OCI-M2 (cell line): Measurements from ENCODE around the gene PANX2.

Experiments used
- DNase-seq: peaks from one replicate; lab custom pipeline; 2025; ENCODE audit not compliant: unreplicated experiment; lab: John Stamatoyannopoulos, UW

Gene PANX2

DNA sequence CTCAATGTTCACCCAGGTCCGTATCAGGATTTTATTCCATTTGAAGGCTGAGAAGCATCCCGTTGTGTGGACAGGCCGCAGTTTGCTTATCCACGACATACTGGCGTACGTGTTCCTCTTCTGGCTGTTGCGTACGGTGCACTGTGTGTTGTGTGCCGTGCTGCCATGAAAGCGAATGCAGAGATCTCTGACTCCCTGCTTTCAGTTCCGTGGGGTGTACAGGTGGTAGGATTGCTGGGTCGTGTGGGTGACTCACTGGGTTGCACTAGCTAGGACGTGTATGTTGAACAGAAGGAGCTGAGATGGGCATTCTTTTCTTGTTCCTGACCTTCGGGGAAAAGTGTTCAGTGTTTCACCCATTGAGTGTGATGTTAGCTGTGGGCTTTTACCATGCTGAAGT, 40.6 kb downstream of the PANX2 start:
- DNase-seq = no peak

DNA sequence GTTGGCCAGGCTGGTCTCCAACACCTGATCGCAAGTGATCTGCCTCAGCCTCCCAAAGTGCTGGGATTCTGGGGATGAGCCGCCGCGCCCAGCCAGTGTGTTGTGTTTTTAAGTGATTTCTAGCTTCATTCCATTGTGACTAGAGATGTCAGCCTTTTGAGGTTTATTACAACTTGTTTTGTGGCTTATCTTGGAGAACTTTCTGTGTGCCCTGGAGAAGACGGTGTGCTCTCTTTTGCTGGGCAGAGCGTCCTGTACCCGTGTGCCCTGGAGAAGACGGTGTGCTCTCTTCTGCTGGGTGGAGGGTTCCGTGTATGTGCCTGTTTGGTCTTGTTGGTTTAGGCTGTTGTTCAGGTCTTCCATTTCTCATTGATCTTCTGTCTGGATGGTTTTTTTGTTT, 42.7 kb downstream of the PANX2 start:
- no peak for DNase-seq

DNA sequence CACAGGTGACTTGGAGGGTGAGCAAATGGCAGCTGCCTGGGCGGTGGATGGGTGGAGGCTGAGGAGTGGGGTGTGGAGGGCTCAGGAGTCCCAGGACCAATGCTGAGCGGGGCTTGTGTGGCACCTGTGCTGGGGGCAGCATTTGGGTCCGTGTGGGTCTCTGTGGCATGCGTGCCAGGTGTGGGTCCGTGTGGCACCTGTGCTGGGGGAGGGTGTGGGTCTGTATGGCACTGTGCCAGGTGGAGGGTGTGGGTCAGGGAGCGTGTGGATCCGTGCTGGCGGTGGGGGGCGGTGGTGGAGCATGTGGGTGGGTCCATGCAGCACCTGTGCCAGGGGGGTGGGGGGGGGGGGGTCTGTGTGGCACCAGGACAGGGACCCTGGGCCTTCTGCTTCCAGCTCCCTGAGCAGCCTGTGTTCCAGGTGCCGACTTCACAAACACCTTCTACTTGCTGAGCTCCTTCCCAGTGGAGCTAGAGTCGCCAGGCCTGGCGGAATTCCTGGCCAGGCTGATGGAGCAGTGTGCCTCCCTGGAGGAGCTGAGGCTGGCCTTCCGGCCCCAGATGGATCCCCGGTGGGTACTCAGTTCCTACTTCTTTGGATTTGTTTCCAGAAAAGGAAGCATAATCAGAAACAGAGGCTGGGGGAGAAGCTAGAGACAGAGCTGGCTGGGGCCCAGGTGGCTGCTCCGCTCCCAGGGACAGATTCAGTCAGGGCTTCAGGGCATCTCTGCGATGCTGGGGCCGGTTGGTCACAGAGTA, 44.9 kb downstream of the PANX2 start:
- DNase-seq = no peak

DNA sequence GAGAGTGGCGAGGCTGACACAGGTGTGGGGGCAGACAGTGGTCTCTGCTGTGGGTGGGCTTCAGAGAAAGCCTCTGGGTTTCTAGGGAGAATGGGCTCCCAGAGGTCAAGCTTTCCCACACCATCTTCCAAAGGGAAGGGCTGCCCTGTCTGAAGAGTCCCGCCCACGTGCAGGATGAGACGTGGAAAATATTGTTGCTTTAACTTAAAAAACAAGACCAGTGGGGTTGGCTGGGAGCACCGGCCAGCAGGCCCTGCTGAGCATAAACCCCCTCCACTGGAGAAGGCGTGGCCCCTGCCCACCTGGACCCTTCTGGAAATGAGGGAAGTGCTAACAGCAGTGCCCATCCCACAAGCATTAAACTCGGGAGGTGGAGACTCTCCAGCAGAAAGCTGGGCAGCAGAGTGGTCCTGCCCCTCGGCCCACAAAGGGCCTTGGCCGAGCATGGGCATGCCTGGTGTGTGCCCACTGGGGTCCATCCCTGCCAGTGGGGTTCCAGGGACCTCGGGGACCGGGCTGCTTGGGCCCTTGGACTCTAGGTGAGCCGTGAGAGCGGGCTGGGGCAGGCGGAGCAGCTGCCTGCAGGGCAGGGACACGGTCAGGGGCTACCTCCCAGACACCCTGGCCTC, 45.6 kb downstream of the PANX2 start:
- no peak for DNase-seq

DNA sequence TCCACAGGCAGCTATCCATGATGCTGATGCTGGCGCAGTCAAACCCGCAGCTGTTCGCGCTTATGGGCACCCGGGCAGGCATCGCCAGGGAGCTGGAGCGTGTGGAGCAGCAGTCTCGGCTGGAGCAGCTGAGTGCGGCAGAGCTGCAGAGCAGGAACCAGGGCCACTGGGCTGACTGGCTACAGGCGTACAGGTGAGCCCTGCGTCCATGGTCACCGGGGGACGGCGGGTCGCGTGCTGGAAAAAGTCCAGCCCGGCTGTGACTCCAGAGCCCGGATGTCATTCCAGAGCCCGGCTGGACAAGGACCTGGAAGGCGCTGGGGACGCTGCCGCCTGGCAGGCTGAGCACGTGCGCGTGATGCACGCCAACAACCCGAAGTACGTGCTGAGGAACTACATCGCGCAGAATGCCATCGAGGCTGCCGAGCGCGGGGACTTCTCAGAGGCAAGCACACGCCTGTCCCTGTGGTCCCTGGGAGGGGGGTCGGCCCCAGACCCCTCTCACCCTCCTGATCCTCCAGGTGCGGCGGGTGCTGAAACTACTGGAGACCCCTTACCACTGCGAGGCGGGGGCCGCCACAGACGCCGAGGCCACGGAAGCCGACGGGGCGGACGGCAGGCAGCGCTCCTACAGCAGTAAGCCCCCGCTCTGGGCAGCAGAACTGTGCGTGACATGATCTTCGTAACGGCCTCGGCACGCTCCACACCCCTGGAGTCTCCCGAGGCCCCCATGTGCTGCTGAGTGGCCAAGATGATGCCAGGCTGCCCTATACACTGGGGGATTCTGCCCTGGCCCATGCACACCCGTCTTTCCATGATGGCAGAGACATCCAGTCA, 46.4 kb downstream of the PANX2 start:
- DNase-seq = no peak

DNA sequence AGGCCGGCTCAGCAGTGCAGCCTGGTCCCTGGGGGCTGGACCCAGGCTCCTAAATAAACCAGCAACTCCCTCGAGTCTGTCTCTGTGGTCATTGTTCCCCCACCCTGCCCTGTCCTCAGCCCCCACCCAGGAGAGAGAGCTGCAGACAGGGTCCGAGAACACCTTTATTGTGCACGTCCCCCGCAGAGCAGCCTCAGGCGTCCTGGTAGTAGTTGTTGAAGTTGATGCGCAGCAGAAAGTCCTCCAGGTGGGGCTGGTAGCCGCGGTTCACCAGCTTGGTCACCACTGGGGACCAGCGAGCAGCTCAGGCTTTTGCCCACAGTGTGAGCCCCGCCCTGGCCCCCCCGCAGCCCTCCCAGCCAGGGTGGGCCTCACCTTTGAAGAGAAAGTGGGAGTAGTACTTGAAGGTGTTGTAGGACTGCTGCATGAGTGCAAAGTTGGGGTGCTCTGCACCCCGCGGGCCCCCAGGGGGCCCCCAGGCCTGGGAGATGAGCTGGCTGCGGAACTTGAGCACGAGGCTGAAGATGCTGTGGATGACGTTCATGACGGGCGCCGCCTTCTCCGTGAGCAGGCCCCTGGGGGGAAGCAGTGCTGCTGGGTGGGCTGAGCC, 47.1 kb downstream of the PANX2 start:
- no peak for DNase-seq

DNA sequence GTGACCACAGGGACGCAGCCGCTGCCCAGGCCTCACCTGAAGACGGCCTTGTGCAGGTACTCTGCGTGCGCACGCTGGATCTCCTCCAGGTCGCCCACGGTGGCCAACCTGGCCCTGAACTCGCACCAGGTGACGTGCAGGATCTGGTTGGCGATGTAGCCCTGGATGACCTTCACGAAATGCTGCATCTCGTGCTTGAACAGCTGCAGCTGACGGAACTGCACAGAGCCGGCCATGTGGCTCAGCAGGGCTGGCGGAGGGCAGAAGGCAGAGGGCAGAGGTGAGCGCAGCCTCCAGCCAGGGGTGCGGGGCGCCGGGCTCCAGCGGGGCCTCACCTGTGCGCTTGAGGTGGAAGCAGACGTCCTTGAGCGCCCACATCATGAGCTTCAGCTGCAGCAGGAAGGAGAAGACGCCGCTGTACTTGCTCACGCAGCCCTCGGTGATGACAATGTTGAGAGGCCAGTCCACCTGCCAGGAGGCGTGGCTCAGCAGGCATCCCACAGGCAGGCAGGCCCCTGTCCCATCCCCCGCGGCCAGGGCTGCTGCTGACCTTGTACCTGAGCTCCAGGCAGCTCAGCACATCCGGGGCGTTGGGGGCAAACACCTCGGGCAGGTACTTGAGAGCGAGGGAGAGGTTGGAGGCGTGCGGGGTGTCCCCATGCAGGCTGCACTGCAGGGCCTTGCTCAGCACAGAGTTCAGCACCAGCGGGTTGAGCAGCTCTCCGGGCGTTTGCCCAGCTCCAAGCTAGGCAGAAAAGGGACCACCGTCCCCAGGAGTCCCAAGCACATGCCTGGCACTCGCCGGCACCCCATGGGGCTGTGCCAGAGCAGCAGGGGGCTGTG, 47.8 kb downstream of the PANX2 start:
- no peak for DNase-seq

DNA sequence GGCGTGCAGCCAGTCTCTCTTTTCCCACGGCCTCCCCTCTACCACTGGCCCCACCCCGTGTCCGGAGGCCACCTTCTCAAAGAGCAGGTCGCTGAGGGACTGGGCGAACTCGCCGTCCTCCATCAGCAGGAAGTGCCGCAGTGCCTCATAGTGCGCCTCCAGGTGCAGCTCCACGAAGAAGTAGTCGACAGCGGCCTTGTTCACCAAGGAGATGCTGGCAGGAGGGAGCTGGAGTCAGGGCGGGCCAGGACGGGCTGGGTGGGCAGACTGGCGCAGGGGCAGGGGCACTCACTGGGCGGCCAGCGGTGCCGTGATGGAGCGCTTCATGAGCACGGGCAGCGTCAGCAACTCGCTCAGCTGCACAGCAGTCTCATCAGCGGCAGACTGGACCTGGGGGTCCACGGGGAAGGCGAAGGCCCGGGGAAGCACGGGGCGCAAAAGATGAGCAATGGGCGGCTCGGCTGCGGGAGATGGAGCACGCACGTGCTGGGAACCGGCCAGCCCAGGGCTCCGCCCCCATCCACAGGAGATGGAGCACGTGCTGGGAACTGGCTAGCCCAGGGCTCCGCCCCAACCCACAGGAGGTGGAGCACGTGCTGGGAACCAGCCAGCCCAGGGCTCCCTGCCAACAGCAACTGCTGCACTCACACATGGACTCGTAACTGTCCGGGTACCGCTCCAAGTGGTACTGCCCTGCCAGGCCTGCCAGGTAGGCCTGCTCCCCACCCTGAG, 48.6 kb downstream of the PANX2 start:
- DNase-seq = no peak

DNA sequence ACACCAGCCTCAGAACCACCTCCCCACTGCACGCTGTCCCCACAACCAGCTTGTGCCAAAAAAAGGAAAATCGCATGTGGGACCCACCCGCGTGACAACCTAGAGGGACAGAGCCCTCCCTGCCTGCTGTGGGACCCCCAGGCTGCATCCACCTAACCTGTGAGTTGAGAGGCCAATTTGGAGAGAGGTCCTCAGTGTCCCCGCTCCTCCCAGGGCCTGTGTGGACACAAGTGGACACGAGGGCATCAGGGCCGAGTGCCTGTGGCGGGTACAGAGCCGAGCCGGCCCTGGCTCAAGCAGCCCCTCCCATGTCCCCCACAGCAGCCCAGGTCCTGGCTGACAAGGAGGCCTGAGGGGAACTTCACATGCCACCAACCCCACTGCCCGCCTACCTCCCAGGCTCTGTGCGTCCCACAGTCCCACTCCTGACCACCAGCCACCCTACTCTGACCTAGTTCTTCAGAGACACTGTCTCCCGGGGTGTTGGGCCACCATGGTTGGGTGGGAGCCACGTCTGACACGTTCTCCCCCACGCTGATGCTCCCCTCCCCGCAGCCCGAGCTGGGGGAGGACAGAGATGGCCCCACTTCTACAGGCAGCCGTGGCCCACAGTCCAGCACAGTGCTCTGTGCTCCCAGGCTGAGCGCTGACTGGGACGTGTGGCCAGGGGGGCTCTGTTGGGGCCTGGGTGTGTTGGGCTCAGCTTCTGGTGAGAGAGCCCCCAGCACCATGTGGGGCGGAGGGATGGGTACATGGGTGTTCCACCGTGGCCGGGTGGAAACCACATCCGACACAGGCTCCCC, 49.5 kb downstream of the PANX2 start:
- DNase-seq = no peak

DNA sequence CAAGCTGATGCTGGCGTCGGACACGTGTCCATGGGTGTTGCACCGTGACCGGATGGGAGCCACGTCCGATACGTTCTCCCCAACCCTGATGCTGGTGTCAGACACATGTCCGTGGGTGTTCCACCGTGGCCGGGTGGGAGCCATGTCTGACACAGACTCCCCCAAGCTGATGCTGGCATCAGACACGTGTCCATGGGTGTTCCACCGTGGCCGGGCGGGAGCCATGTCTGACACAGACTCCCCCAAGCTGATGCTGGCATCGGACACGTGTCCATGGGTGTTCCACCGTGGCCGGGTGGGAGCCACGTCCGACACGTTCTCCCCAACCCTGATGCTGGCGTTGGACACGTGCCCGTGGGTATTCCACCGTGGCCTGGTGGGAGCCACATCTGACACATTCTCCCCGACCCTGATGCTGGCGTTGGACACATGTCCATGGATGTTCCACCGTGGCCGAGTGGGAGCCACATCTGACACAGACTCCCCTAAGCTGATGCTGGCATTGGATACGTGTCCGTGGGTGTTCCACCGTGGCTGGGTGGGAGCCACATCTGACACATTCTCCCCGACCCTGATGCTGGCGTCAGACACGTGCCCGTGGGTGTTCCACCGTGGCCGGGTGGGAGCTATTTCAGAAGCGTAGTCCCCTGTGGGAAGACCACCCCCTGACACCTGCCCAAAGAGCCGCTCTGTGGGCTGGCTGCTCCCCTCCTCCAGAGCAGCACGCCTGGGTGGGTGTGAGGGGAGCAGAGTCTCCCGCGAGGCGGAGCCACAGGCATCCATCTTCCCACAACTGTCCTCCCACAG, 50.3 kb downstream of the PANX2 start:
- DNase-seq = no peak

DNA sequence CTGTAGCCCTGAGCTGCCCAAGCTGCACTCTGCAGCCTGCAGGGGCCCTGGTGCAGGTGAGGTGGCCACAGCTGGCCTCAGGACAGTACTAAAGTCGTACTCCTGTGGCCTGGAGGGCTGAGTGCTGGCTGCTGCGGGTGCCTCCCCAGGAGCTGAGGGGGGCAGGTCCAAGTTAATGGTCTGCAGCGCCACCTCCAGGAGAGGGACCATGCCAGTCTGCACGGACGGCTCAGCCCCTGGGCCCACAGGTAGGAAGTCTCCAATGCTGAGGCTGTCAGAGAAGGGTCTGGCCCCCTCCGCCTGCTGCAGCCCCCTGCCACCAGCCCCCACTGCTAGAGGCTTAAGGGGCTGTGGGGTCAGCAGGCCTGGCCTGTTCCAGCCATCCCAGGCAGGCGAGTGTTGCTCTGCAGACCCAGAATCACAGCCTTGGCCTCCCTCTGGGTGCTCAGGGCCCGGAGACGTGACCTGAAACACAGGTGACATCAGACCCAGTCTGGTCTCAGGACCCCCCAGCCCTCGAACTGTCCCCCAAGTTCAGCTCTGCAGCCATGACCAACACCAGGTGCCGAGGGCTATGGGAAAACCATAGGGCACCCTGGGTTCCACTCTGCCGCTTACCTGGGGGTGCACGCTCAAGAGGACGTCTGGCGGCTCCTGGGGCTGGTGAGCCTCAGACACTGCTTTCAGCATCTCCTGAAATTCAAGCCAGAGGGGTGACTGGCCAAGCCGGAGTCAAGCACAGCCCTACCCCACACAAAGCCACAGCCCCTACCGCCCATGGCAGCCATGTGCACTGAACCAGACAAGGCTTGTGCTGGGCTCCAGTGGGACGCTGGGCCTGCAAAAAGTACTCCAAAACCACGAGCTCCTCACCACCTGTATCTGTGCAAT, 51.1 kb downstream of the PANX2 start:
- no peak for DNase-seq

DNA sequence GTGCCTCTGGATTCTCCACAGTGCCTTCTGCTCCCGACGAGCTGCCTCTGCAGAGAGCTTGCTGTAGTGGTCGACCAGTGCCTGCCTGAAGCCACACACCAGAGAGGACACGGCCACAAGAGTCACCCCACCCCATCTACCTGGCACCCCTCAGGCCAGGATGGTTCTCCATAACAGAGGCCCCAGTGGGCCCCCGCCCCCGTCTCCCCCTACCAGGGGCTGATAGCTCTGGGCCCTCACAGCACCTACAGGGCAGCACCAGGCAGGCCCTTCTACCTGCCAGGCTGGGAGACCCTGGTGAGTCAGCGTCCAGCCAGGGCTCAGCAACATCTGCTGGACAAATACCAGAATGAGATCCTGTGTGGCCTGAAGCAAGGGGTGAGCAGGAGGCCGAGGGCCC, 52.0 kb downstream of the PANX2 start:
- DNase-seq = no peak

DNA sequence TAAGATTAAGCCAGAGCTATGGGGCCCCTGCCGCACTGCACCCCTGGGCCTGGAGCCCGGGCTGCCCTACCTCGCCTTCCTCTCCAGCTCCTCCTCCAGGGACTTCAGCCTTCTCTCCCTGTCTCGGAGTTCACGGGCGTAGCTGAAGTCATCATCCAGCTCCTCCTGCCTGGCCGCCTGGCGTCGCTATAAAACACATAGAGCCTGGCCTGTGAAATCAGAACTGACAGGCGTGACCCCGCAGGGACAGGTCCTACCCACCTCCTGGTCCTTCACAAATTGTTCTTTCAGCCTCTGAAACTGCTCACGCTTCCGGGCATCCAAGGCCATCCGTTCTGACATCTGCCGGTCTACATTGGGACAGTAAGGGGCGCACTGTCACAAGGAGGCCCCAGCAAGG, 53.5 kb downstream of the PANX2 start:
- DNase-seq = no peak

DNA sequence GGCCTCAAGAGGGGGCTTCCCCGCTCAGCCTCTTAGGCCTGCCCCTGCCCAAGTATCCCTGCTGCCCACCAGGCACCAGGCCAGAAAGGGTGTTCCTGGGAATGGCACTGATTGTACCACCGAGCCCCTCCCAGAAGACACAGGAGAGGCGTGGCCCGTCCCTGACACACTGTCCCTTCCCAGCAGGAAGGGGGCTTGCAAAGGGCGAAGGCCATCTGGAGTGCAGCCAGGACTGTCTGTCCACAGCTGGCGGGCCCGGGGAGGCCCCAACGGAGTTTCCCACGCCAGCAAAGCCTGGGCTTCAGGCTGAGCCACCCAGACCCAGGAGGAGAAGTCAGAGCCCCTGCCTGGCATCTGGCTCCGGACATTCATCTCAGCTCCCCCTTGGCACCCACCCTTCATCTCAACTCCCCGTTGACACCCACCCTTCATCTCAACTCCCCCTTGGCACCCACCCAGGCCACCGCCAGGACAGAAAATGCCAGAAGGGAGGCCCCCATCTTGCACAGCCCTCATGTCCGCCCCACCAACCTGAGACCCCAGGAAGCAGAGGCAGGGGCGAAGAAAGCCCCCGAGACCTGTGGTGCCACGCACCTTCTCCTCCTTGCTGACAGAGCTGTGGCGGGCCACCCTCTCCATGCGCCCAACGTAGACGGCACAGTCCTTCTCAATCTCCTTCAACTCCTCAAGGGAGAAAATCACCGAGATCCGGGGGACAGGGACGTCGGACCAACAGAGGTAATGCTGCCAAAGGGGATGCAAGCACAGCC, 54.9 kb downstream of the PANX2 start:
- DNase-seq = no peak

DNA sequence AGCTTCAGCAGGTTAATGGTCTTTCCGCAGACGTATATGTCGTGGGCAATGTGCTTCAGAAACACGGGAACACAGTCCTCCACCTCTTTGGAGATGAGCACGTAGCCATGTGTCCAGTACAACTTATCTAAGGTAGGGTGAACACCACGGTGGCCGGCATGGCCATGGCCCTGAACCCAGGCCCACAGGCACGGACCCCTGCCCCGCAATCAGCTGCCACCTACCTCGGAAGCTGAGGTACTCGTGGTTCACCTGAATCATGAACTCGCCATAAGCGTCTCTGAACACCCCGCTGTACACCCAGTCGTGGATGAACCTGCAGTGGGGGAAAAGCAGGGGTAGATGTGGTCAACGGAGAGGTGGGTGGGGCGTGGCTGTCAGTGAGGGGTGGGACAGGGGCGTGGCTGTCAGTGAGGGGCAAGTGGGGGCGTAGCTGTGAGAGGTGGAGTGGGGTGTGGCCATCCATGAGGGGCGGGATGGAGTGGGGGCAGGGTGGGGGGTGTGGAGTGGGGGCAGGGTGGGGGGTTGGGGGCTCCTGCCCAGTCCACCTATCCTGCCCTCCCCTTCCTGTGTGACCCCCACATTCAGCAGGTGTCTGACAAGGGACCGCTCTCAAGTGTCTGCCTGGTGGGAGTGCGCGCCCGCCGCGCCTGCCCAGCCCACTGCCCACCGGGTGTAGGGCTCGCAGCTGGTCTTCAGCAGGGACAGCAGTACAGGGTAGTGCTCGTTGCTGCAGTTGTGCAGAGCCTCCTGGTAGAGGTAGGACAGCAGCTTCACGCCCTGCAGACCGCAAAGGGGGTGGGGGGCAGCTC, 55.7 kb downstream of the PANX2 start:
- DNase-seq = no peak

DNA sequence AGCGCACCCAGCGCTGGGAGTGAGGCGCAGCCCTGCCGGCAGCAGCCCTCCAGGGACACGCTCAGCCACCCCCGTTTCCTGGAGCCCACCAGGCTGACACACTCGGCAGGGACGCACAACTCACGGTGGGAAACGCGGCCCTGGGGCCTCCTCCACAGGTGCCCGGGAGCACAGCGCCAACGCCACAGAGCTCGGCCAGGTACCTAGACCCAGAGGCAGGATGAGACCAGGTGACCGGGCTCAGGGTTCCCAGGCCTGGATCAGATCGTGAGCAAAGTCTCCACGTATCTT, 56.3 kb downstream of the PANX2 start:
- DNase-seq = no peak
